Epithelial cell of proximal tubule (primary cell): ENCODE results near the gene BBS9. TPM values are rescaled to one million over a fixed set of nuclear protein-coding genes. Genes with fewer than 3 reads are reported as not detected.
"Not testable (repeated sequence)": the region's sequence is repeated elsewhere in the genome, so short reads cannot be mapped to it uniquely, and the experiment has no call there.

Source experiments
- DNase-seq: peaks from one replicate; pipeline ENCODE4 v3.0.0-alpha.2; 2011; ENCODE audit warnings: low read depth
- H3K4me3 ChIP-seq: 2 replicates; pipeline ENCODE4 v1.5.1; 2011; ENCODE audit warnings: low read depth, mild to moderate bottlenecking, low read length
- CTCF ChIP-seq: conservative IDR thresholded peaks from 2 replicates; pipeline ENCODE4 v1.5.1; 2012; ENCODE audit warnings: low read depth, mild to moderate bottlenecking, low read length
- total RNA-seq: library from RNA; depleted of rRNA; stranded (reverse); fragments of >200 nt; gene quantifications from 2 replicates; pipeline ENCODE4 v1.2.3, GENCODE V29; 2015

BBS9 gene
- total RNA-seq, 1 donor from 2014 or later, result 4.4 TPM

GRCh38 chr7:33466203-33466602 is 336.8 kb downstream of the BBS9 start:
- DNase-seq, result no peak
- no peak for TF ChIP-seq CTCF
- no peak overlapping the region for H3K4me3 ChIP-seq

- no peak for TF ChIP-seq CTCF
- DNase-seq, result no peak
- H3K4me3 ChIP-seq, result no peak overlapping the region
Measured at GRCh38 chr7:33471636-33472242, 342.4 kb downstream of the BBS9 start.

GRCh38 chr7:33472348-33473025 is 343.1 kb downstream of the BBS9 start:
- H3K4me3 ChIP-seq, result no peak overlapping the region
- no peak for TF ChIP-seq CTCF
- no peak for DNase-seq

GRCh38 chr7:33477719-33478480 is 348.5 kb downstream of the BBS9 start:
- TF ChIP-seq CTCF, result no peak
- no peak for DNase-seq
- no peak overlapping the region for H3K4me3 ChIP-seq

GRCh38 chr7:33484476-33484875 is 355.1 kb downstream of the BBS9 start:
- DNase-seq, H3K4me3 ChIP-seq: not testable (repeated sequence)

GRCh38 chr7:33485747-33486493 is 356.6 kb downstream of the BBS9 start:
- no peak for TF ChIP-seq CTCF
- DNase-seq, result no peak
- H3K4me3 ChIP-seq, result no peak overlapping the region

- DNase-seq, result no peak
- H3K4me3 ChIP-seq, result no peak overlapping the region
- no peak for TF ChIP-seq CTCF
Measured at GRCh38 chr7:33486633-33487032, 357.3 kb downstream of the BBS9 start.
